GM20431 (cell line): ENCODE data around the gene SLC36A1.

Source experiments
- in situ Hi-C: fragments of 300-500 bp; cut with MseI, MboI; formaldehyde crosslinking; loops from one replicate; pipeline ENCODE4 v1.15.0; 2020; ENCODE audit warnings: low sequenced_read_pairs; ENCODE audit not compliant: unreplicated experiment

The SLC36A1 gene

GRCh38 chr5:151523335-151523734, 75.9 kb downstream of the SLC36A1 start:
- in situ Hi-C loops = no loop called here

GRCh38 chr5:151528153-151528552, 80.8 kb downstream of the SLC36A1 start:
- in situ Hi-C loops = no loop called here

GRCh38 chr5:151528996-151529395, 81.6 kb downstream of the SLC36A1 start:
- in situ Hi-C loops = no loop called here

- in situ Hi-C loops = no loop called here
Observed at GRCh38 chr5:151531581-151531980, 84.2 kb downstream of the SLC36A1 start.

GRCh38 chr5:151532416-151532815, 85.0 kb downstream of the SLC36A1 start:
- in situ Hi-C loops = no loop called here

GRCh38 chr5:151534350-151534749, 86.9 kb downstream of the SLC36A1 start:
- in situ Hi-C loops = no loop called here

- in situ Hi-C loops = no loop called here
Observed at GRCh38 chr5:151537044-151537443, 89.6 kb downstream of the SLC36A1 start.

GRCh38 chr5:151541571-151541970, 94.2 kb downstream of the SLC36A1 start:
- in situ Hi-C loops = no loop called here
